SK-N-SH (cell line): ENCODE results near the gene DMD. TPM values are rescaled to one million over a fixed set of nuclear protein-coding genes. Genes with fewer than 3 reads are reported as not detected.

Experiments used
- CTCF ChIA-PET: fragments of 300-600, 350-600 bp; formaldehyde crosslinking; extraction: SDS; loops from one replicate; lab custom pipeline; 2021; lab: Yijun Ruan, JAX
- POLR2A ChIA-PET: fragments of 350-600 bp; sonication (Branson Sonifier 250); formaldehyde crosslinking; extraction: SDS; loops from one replicate; lab custom pipeline; 2020; ENCODE audit warnings: antibody characterized with exemption, inconsistent platforms; lab: Yijun Ruan, JAX
- DNase-seq: peaks from one replicate; pipeline ENCODE4 v3.0.0; 2012
- H2AFZ ChIP-seq: fragments of 200-600 bp; sonication (generic); 2 replicates; pipeline ENCODE4 v1.8.1; 2016; ENCODE audit warnings: antibody characterized with exemption, mild to moderate bottlenecking, low read depth
- H3F3A ChIP-seq: fragments of 200-600 bp; sonication (generic); replicated peaks from 2 replicates; pipeline ENCODE3; 2016; ENCODE audit warnings: antibody characterized with exemption, mild to moderate bottlenecking; ENCODE audit not compliant: insufficient read depth
- H3K27ac ChIP-seq, 2 experiments: fragments of 200-500 bp in 1 of 2; fragments of 200-600 bp in 1 of 2; sonication (Bioruptor generic) in 1 of 2; sonication (generic), shearing (Covaris generic) in 1 of 2; 2 replicates each; pipeline versions ENCODE4 v1.5.1 to v1.6.1; 2014 to 2016; ENCODE audit warnings: low read depth in 2 of 2, inconsistent platforms in 1 of 2, low read length in 1 of 2, mild to moderate bottlenecking in 1 of 2, mixed read lengths in 1 of 2
- H3K27me3 ChIP-seq: fragments of 200-600 bp; sonication (generic), shearing (Covaris generic); 2 replicates; pipeline ENCODE4 v1.6.1; 2016; ENCODE audit warnings: mixed run types; ENCODE audit not compliant: insufficient read depth
- H3K36me3 ChIP-seq, 2 experiments: fragments of 200-500 bp in 1 of 2; fragments of 200-600 bp in 1 of 2; sonication (Bioruptor generic) in 1 of 2; sonication (generic) in 1 of 2; replicated peaks in 1 of 2; 2 replicates each; pipeline versions ENCODE3 to v1.5.1; 2014 to 2016; ENCODE audit warnings: low read length in 1 of 2, mild to moderate bottlenecking in 1 of 2; ENCODE audit not compliant: insufficient read depth in 2 of 2, control insufficient read depth in 1 of 2
- H3K4me1 ChIP-seq, 2 experiments: fragments of 200-500 bp in 1 of 2; fragments of 200-600 bp in 1 of 2; sonication (Bioruptor generic) in 1 of 2; sonication (generic), shearing (Covaris generic) in 1 of 2; 2 replicates each; pipeline versions ENCODE4 v1.5.1 to v1.6.1; 2014 to 2016; ENCODE audit warnings: low read depth in 1 of 2, low read length in 1 of 2, mixed run types in 1 of 2; ENCODE audit not compliant: insufficient read depth in 2 of 2, control insufficient read depth in 1 of 2
- H3K4me2 ChIP-seq: fragments of 200-600 bp; sonication (generic), shearing (Covaris generic); 2 replicates; pipeline ENCODE4 v1.6.1; 2017; ENCODE audit warnings: mixed run types
- H3K4me3 ChIP-seq, 2 experiments: fragments of 200-500 bp in 1 of 2; fragments of 200-600 bp in 1 of 2; sonication (Bioruptor generic) in 1 of 2; sonication (generic), shearing (Covaris generic) in 1 of 2; 2 replicates each; pipeline versions ENCODE4 v1.5.1 to v1.8.1; 2014 to 2016; ENCODE audit warnings: low read depth in 2 of 2, inconsistent platforms in 1 of 2, low read length in 1 of 2, mild to moderate bottlenecking in 1 of 2, mixed read lengths in 1 of 2, moderate library complexity in 1 of 2
- H3K79me2 ChIP-seq: fragments of 200-600 bp; sonication (generic); 2 replicates; pipeline ENCODE4 v1.8.1; 2017; ENCODE audit warnings: mild to moderate bottlenecking; ENCODE audit not compliant: insufficient read depth
- H3K9ac ChIP-seq: fragments of 200-600 bp; sonication (generic); 2 replicates; pipeline ENCODE4 v1.6.1; 2017; ENCODE audit warnings: mixed run types
- H3K9me2 ChIP-seq: fragments of 200-600 bp; sonication (generic); 2 replicates; pipeline ENCODE4 v1.6.1; 2017; ENCODE audit warnings: mixed run types
- H3K9me3 ChIP-seq: fragments of 200-600 bp; sonication (generic); 2 replicates; pipeline ENCODE4 v1.6.1; 2017; ENCODE audit warnings: mixed run types, mild to moderate bottlenecking, moderate library complexity
- H4K20me1 ChIP-seq: fragments of 200-600 bp; sonication (generic); 2 replicates; pipeline ENCODE4 v1.6.1; 2017; ENCODE audit warnings: mild to moderate bottlenecking, mixed run types; ENCODE audit not compliant: insufficient read depth
- CHD2 ChIP-seq: fragments of 150-350 bp; IDR thresholded peaks from 2 replicates; pipeline ENCODE4 v1.6.1; 2018; ENCODE audit warnings: low read length; ENCODE audit not compliant: partially characterized antibody
- CTCF ChIP-seq: fragments of 200-600 bp; sonication (generic); IDR thresholded peaks from 2 replicates; pipeline ENCODE4 v1.6.1; 2017; ENCODE audit warnings: antibody characterized with exemption, mild to moderate bottlenecking, moderate library complexity
- EP300 ChIP-seq, 2 experiments: IDR thresholded peaks; 2 replicates each; pipeline versions ENCODE4 v1.4.0 to v1.6.1; 2012; ENCODE audit warnings: borderline replicate concordance in 1 of 2, low read depth in 1 of 2, low read length in 1 of 2
- GATA2 ChIP-seq: sonication (generic); formaldehyde crosslinking; IDR thresholded peaks from 2 replicates; pipeline ENCODE4 v1.5.0; 2020; ENCODE audit warnings: mild to moderate bottlenecking, missing genetic modification reagents
- JUND ChIP-seq: IDR thresholded peaks from 2 replicates; pipeline ENCODE4 v1.4.0; 2012
- MXI1 ChIP-seq: IDR thresholded peaks from 2 replicates; pipeline ENCODE4 v1.6.1; 2012; ENCODE audit warnings: mild to moderate bottlenecking, low read depth, low read length, improper control_type of control experiment
- NFIC ChIP-seq: IDR thresholded peaks from 2 replicates; pipeline ENCODE4 v1.4.0; 2012; ENCODE audit warnings: borderline replicate concordance
- NRF1 ChIP-seq: IDR thresholded peaks from 2 replicates; pipeline ENCODE4 v1.6.1; 2012; ENCODE audit warnings: low read depth, mild to moderate bottlenecking, low read length
- PBX3 ChIP-seq: IDR thresholded peaks from 2 replicates; pipeline ENCODE4; 2012
- RAD21 ChIP-seq: IDR thresholded peaks from 2 replicates; pipeline ENCODE4 v1.6.1; 2012; ENCODE audit warnings: mild to moderate bottlenecking, low read length
- RCOR1 ChIP-seq: fragments of 150-350 bp; IDR thresholded peaks from 2 replicates; pipeline ENCODE4 v1.6.1; 2017; ENCODE audit warnings: antibody characterized with exemption, low read length
- RFX5 ChIP-seq: IDR thresholded peaks from 2 replicates; pipeline ENCODE4 v1.6.1; 2012; ENCODE audit warnings: mild to moderate bottlenecking, improper control_type of control experiment, low read length
- RXRA ChIP-seq: IDR thresholded peaks from 2 replicates; pipeline ENCODE4 v1.4.0; 2012; ENCODE audit warnings: low read depth, mild to moderate bottlenecking, borderline replicate concordance
- SIN3A ChIP-seq: IDR thresholded peaks from 2 replicates; pipeline ENCODE4 v1.6.1; 2012; ENCODE audit warnings: low read depth, mild to moderate bottlenecking, low read length, moderate library complexity, borderline replicate concordance
- SMC3 ChIP-seq: IDR thresholded peaks from 2 replicates; pipeline ENCODE4 v1.6.1; 2012; ENCODE audit warnings: low read depth, low read length, improper control_type of control experiment
- TEAD4 ChIP-seq: IDR thresholded peaks from 2 replicates; pipeline ENCODE4 v1.4.0; 2012; ENCODE audit warnings: mild to moderate bottlenecking, borderline replicate concordance; ENCODE audit not compliant: insufficient read depth
- YY1 ChIP-seq: IDR thresholded peaks from 2 replicates; pipeline ENCODE4 v1.4.0; 2012; ENCODE audit warnings: low read depth, mild to moderate bottlenecking
- ZBTB33 ChIP-seq: IDR thresholded peaks from 2 replicates; pipeline ENCODE4 v1.4.0; 2012; ENCODE audit warnings: low read depth, borderline replicate concordance
- WGBS: methylation state at CpG from one replicate; pipeline ENCODE4 v1.1.6; 2017; ENCODE audit warnings: low lambda C conversion rate; 5-methylcytosine and 5-hydroxymethylcytosine counted together
- polyA plus RNA-seq, 3 experiments: library from polyadenylated mRNA; depleted of rRNA; stranded (reverse); fragments of >200 nt; gene quantifications; 2 replicates each; pipeline ENCODE4 v1.2.3, GENCODE V29; 2012

DMD gene
- polyA plus RNA-seq, 1 of the 3 experiments (the other 2 are of a cell fraction), result 3.9 TPM

GRCh38 chrX:32293962-32294700 is 917.2 kb downstream of the DMD start:
- Histone ChIP-seq H2AFZ (no peak overlapping the region), H3K36me3 (no peaks in the 10 kb centered on the region), H3K4me2 (no peak overlapping the region), H4K20me1 (no peaks in the 10 kb centered on the region), H3K9ac (no peak overlapping the region), H3K27me3 (no peaks in the 10 kb centered on the region), H3K4me1 (no peaks in the 10 kb centered on the region), H3F3A (no peaks in the 10 kb centered on the region), H3K79me2 (no peaks in the 10 kb centered on the region), H3K27ac (no peak overlapping the region), H3K9me3 (no peaks in the 10 kb centered on the region), H3K4me3 (no peak overlapping the region), H3K9me2 (no peaks in the 10 kb centered on the region)
- 17% methylated on average over 7 of the region's 7 CpGs for WGBS
- POLR2A ChIA-PET, result no interaction called here
- DNase-seq, result no peak
- CTCF ChIA-PET, result interaction anchor here (1.3 kb wide), 1 partner anchor 68 kb away, joined by 4 read pairs; no protein-coding TSS in a partner anchor
- TF ChIP-seq YY1, result no peak

GRCh38 chrX:32289356-32289755 is 922.0 kb downstream of the DMD start:
- Histone ChIP-seq H3K79me2 (no peaks in the 10 kb centered on the region), H2AFZ (no peak overlapping the region), H3K9ac (no peak overlapping the region), H3K27me3 (no peaks in the 10 kb centered on the region), H3K4me1 (no peaks in the 10 kb centered on the region), H4K20me1 (no peaks in the 10 kb centered on the region), H3K36me3 (no peaks in the 10 kb centered on the region), H3K27ac (no peak overlapping the region), H3K9me3 (no peaks in the 10 kb centered on the region), H3F3A (no peaks in the 10 kb centered on the region), H3K4me3 (no peak overlapping the region), H3K9me2 (no peaks in the 10 kb centered on the region)
- CTCF ChIA-PET, result interaction anchor here (0.6 kb wide), 1 partner anchor 724 kb away, joined by 3 read pairs; no protein-coding TSS in a partner anchor
- no peak for DNase-seq
- POLR2A ChIA-PET, result no interaction called here
- no peak for TF ChIP-seq SIN3A
- no peak for TF ChIP-seq GATA2 (CRISPR knock-in tag)
- no peak for TF ChIP-seq RAD21
- no peak for TF ChIP-seq PBX3
- TF ChIP-seq MXI1, result no peak
- no peak for TF ChIP-seq SMC3
- no peak for TF ChIP-seq RXRA
- TF ChIP-seq EP300 (IDR thresholded peaks at IDR 0.05; ENCODE audit: borderline replicate concordance in 1 of 2, low read depth in 1 of 2, low read length in 1 of 2), result no peak
- TF ChIP-seq NRF1, result no peak
- TF ChIP-seq JUND, result no peak
- TF ChIP-seq TEAD4, result no peak
- no peak for TF ChIP-seq RCOR1
- no peak for TF ChIP-seq CTCF
- TF ChIP-seq RFX5, result no peak
- no peak for TF ChIP-seq NFIC
- no peak for TF ChIP-seq ZBTB33
- no peak for TF ChIP-seq CHD2
- TF ChIP-seq, all 33 proteins: peak for 0
- 9% methylated on average over 3 of the region's 3 CpGs for WGBS
- H3K4me2 ChIP-seq, result no peak overlapping the region
